Activated CD8-positive, alpha-beta T cell treated with anti-CD3 and anti-CD28 coated beads for 36 hours (primary cell): ENCODE results near the gene SOX21. TPM values are rescaled to one million over a fixed set of nuclear protein-coding genes. Genes with fewer than 3 reads are reported as not detected.

ENCODE experiments used
- ATAC-seq: fragments of 200-7000 bp; cut with Tn5 transposase; one replicate; pipeline ENCODE4 v1.10.0; 2021; ENCODE audit warnings: mild to moderate bottlenecking, moderate library complexity
- CTCF ChIA-PET: fragments of 350-600 bp; sonication (Branson Sonifier 250); formaldehyde crosslinking; loops from one replicate; lab custom pipeline; 2021; ENCODE audit warnings: antibody characterized with exemption; lab: Charles Lee
- POLR2A ChIA-PET: fragments of 350-600 bp; sonication (Branson Sonifier 250); formaldehyde crosslinking; loops from one replicate; lab custom pipeline; 2021; ENCODE audit warnings: antibody characterized with exemption; lab: Charles Lee
- DNase-seq: peaks from one replicate; pipeline ENCODE4 v3.0.0-alpha.2; 2020
- H3K27ac Mint-ChIP-seq: one replicate; pipeline ENCODE4 v1.8.0; 2021; ENCODE audit warnings: mild to moderate bottlenecking, mixed read lengths
- H3K27me3 Mint-ChIP-seq: one replicate; pipeline ENCODE4 v1.8.0; 2021; ENCODE audit warnings: mixed read lengths
- H3K36me3 Mint-ChIP-seq: one replicate; pipeline ENCODE4 v1.8.0; 2021; ENCODE audit warnings: low read depth, mixed read lengths
- H3K4me1 Mint-ChIP-seq: one replicate; pipeline ENCODE4 v1.8.0; 2021; ENCODE audit warnings: low read depth, mixed read lengths
- H3K4me3 Mint-ChIP-seq: one replicate; pipeline ENCODE4 v1.8.0; 2021; ENCODE audit warnings: mild to moderate bottlenecking, moderate library complexity, mixed read lengths
- H3K9me3 Mint-ChIP-seq: one replicate; pipeline ENCODE4 v1.8.0; 2021; ENCODE audit warnings: mixed read lengths
- intact Hi-C: fragments of 100-400 bp; cut with micrococcal nuclease; formaldehyde crosslinking; loops from one replicate; pipeline ENCODE4 v1.10.0; 2022
- total RNA-seq, 2 experiments: library from RNA; stranded (reverse); gene quantifications; one replicate each; pipeline ENCODE4 v1.2.3, GENCODE V29; 2021
- TF ChIP-seq, protein P1 (sequence below): fragments of 200-600 bp; IDR thresholded peaks from one replicate; pipeline ENCODE4 v1.8.0; 2022; ENCODE audit warnings: antibody characterized with exemption, mild to moderate bottlenecking

Gene SOX21
- total RNA-seq, 2 experiments from 2014 or later = not detected

DNA sequence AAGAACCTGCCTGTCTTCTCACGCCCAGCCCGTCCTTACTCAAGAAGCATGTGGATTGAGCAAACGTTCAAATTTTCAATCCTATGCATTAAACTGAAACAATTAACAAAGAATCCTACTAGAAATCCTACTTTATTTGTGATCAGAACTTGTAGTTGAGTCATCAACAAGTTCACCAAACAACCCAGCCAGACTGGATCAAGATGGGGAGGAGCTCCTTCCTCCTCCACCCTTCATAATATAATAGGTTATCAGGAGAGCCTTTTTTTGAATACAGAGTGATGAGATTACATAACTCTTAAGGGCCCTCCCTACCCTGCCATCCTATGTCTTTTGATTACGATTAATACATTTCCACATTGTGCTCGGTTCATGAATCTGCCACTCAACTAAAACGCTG lies 32.7 kb downstream of the SOX21 start:
- no peaks in the 10 kb centered on the region for H3K4me1 Mint-ChIP-seq
- no peak for DNase-seq
- no peak overlapping the region for H3K4me3 Mint-ChIP-seq
- POLR2A ChIA-PET = no interaction called here
- TF ChIP-seq, protein P1, sequence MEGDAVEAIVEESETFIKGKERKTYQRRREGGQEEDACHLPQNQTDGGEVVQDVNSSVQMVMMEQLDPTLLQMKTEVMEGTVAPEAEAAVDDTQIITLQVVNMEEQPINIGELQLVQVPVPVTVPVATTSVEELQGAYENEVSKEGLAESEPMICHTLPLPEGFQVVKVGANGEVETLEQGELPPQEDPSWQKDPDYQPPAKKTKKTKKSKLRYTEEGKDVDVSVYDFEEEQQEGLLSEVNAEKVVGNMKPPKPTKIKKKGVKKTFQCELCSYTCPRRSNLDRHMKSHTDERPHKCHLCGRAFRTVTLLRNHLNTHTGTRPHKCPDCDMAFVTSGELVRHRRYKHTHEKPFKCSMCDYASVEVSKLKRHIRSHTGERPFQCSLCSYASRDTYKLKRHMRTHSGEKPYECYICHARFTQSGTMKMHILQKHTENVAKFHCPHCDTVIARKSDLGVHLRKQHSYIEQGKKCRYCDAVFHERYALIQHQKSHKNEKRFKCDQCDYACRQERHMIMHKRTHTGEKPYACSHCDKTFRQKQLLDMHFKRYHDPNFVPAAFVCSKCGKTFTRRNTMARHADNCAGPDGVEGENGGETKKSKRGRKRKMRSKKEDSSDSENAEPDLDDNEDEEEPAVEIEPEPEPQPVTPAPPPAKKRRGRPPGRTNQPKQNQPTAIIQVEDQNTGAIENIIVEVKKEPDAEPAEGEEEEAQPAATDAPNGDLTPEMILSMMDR = no peak
- no peak for ATAC-seq
- H3K36me3 Mint-ChIP-seq = no peaks in the 10 kb centered on the region
- intact Hi-C loops = no loop called here
- H3K27ac Mint-ChIP-seq = no peak overlapping the region
- no peaks in the 10 kb centered on the region for H3K9me3 Mint-ChIP-seq
- H3K27me3 Mint-ChIP-seq = peaks cover 36% of the 10 kb centered on the region
- CTCF ChIA-PET = interaction anchor here (1.1 kb wide), 1 partner anchor 18 kb away, joined by 4 read pairs; no protein-coding TSS in a partner anchor

DNA sequence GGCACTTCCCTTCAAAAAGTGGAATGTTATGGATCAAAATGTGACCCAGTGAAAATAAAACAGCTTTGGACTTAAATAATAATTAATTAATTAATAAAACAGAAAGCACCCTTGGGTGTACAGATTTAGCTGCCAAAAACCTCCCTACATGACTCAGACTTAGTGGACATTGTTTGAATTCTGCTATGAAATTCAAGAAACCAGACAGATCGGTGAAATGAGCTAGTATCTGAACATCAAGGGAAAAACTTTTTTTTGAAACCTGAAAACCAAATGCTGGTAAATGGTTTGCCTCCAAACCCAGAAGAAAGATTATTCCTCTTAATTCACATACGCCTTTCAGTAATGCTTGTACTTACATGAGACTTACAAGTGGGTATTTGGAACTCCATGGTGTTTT lies 33.5 kb downstream of the SOX21 start:
- intact Hi-C loops = no loop called here
- CTCF ChIA-PET = interaction anchor here (1.1 kb wide), 1 partner anchor 17 kb away, joined by 4 read pairs; no protein-coding TSS in a partner anchor
- H3K27ac Mint-ChIP-seq = no peak overlapping the region

DNA sequence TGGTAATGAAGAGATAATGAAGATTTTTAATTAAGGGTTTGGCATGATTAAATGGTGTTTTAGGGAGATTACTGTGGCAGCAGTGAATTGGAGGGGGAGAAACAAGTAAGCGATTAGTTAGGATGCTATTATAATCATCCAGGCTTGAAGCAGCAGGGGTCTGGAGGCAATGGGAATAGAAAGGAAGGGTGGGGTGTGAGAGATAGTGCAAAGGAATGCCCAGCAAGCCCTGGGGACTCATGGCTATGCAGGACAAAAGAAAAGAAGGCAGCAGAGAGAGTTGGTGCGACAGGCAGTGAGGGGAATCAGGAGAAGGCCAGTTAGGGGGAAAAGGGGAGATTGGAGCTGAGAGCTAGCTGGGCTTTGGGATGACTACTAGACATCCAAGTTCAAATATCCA lies 34.5 kb downstream of the SOX21 start:
- Mint-ChIP-seq H3K4me1 (no peaks in the 10 kb centered on the region), H3K4me3 (no peak overlapping the region), H3K9me3 (no peaks in the 10 kb centered on the region), H3K27me3 (peaks cover 32% of the 10 kb centered on the region), H3K36me3 (no peaks in the 10 kb centered on the region), H3K27ac (no peak overlapping the region)
- DNase-seq (no peak), ATAC-seq (no peak)
- intact Hi-C loops = no loop called here
- CTCF ChIA-PET = interaction anchor here (0.6 kb wide), 1 partner anchor 726 kb away, joined by 3 read pairs; no protein-coding TSS in a partner anchor
- TF ChIP-seq, protein P1 = no peak
- POLR2A ChIA-PET = no interaction called here

More for the DNA sequence above, 33.5 kb downstream of the SOX21 start:
- no peak for ATAC-seq
- H3K36me3 Mint-ChIP-seq = no peaks in the 10 kb centered on the region
- POLR2A ChIA-PET = no interaction called here
- DNase-seq = no peak
- H3K9me3 Mint-ChIP-seq = no peaks in the 10 kb centered on the region
- no peaks in the 10 kb centered on the region for H3K4me1 Mint-ChIP-seq
- no peak overlapping the region for H3K4me3 Mint-ChIP-seq
- TF ChIP-seq, protein P1 = no peak
- H3K27me3 Mint-ChIP-seq = peaks cover 36% of the 10 kb centered on the region

DNA sequence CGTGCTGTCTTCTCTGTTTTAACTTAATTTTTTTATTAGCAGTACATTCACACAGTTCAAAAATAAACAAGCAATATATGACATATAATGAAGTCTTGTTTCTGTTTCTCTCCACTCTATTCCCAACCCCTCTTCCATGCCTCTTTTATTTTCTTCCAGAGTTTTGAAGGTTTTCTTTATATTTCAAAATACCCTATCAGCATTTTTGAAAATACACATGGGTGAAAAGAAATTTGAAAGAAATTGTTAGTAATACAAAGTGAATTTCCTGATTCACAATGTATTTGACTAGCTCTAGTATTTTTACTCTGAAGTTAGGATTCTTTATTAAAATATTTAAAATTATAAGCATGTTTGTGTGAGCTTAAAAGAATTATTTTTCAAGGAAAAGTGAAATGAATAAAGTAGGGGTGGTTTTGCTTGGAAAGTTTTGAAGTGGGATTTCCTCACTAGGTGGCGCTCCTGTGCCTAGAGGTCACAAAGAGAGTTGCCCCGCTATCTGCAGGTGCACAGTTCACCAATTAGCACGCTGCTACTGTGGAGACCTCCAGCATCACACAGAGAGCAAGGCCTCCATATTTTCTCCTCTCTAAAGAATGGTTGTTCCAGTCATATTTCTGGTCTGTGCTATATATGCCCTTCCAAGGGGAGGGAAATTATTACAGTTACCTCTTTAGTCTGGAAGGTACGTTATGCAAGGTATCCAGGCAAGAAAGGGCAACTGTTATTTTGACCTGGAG lies 37.6 kb downstream of the SOX21 start:
- H3K9me3 Mint-ChIP-seq = no peaks in the 10 kb centered on the region
- POLR2A ChIA-PET = interaction anchor here (0.6 kb wide), 1 partner anchor 480 kb away, joined by 3 read pairs; no protein-coding TSS in a partner anchor
- H3K27ac Mint-ChIP-seq = no peak overlapping the region
- DNase-seq = peak; percentile 81
- CTCF ChIA-PET = interaction anchor here (0.7 to 2.3 kb wide), 24 partner anchors 9 to 731 kb away, joined by 3 to 13 read pairs (median 4); no protein-coding TSS in a partner anchor
- H3K4me3 Mint-ChIP-seq = no peak overlapping the region
- no peaks in the 10 kb centered on the region for H3K4me1 Mint-ChIP-seq
- peak; percentile 70 for ATAC-seq
- TF ChIP-seq, protein P1 = peak; percentile 82
- intact Hi-C loops = no loop called here
- H3K27me3 Mint-ChIP-seq = peaks cover 27% of the 10 kb centered on the region
- H3K36me3 Mint-ChIP-seq = no peaks in the 10 kb centered on the region

DNA sequence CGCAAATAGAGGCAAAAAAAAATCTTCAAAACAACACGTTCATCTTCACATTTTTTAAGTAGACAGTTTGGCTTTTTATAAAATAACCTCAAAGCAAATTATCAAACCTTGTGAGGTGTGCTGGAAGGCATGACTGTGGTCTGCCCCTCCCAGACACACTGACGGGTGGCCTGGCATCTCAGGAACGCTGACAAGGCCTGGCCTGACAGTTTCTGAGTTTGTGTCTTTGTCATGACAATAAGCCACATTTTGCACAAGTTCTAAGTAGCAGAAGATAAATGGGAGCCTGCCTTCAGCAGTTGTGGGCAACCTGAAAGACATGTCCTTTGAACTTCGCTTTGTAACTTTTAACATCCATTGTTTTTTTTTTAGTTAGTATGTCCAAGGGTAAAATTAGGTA lies 38.5 kb downstream of the SOX21 start:
- TF ChIP-seq, protein P1 = no peak

More for the DNA sequence above, 38.5 kb downstream of the SOX21 start:
- DNase-seq (no peak), ATAC-seq (no peak)
- no peak overlapping the region for H3K4me3 Mint-ChIP-seq
- CTCF ChIA-PET = interaction anchor here (1.4 to 2.1 kb wide), 5 partner anchors 11 to 730 kb away, joined by 4 to 13 read pairs (median 7); no protein-coding TSS in a partner anchor
- H3K36me3 Mint-ChIP-seq = no peaks in the 10 kb centered on the region
- H3K9me3 Mint-ChIP-seq = no peaks in the 10 kb centered on the region
- H3K27me3 Mint-ChIP-seq = peaks cover 22% of the 10 kb centered on the region
- intact Hi-C loops = no loop called here
- POLR2A ChIA-PET = interaction anchor here (0.6 kb wide), 1 partner anchor 481 kb away, joined by 3 read pairs; no protein-coding TSS in a partner anchor
- H3K27ac Mint-ChIP-seq = no peak overlapping the region
- no peaks in the 10 kb centered on the region for H3K4me1 Mint-ChIP-seq
